Measurements from ENCODE around the gene MAVS. TPM values are rescaled to one million over a fixed set of nuclear protein-coding genes. Genes with fewer than 3 reads are reported as not detected.

The MAVS gene
- polyA plus RNA-seq, 3 donors = 25.7 to 33.9 (median 27.5) TPM

GRCh38 chr20:3922223-3922982 lies 75.8 kb downstream of the MAVS start:
- DNase-seq (ENCODE audit: extremely low read depth in 1 of 11, low read depth in 9 of 11, low spot score in 4 of 11) = no peak

GRCh38 chr20:3922983-3923339 lies 76.3 kb downstream of the MAVS start:
- DNase-seq (ENCODE audit: extremely low read depth in 1 of 11, low read depth in 9 of 11, low spot score in 4 of 11) = no peak

GRCh38 chr20:3923818-3924217 lies 77.2 kb downstream of the MAVS start:
- DNase-seq (ENCODE audit: extremely low read depth in 1 of 11, low read depth in 9 of 11, low spot score in 4 of 11) = no peak

GRCh38 chr20:3924304-3925112 lies 77.9 kb downstream of the MAVS start:
- DNase-seq (ENCODE audit: extremely low read depth in 1 of 11, low read depth in 9 of 11, low spot score in 4 of 11) = no peak

- no peak for DNase-seq (ENCODE audit: extremely low read depth in 1 of 11, low read depth in 9 of 11, low spot score in 4 of 11)
These were observed 78.6 kb downstream of the MAVS start for GRCh38 chr20:3925113-3925695.

Other genes with a start within 250 kb of the MAVS start
- under 1 TPM; 0.11 to 0.30 (median 0.14) TPM for gene GFRA4, start 183.4 kb upstream of the MAVS start, polyA plus RNA-seq (ENCODE audit: insufficient read length in 3 of 3)
- 10 to 100 TPM in 1 of 3 donors, 1 to 10 TPM in 2; 7.7 to 15.3 (median 9.7) TPM for gene ADAM33, start 164.8 kb upstream of the MAVS start, polyA plus RNA-seq (ENCODE audit: insufficient read length in 3 of 3)
- gene SIGLEC1, start 134.2 kb upstream of the MAVS start, polyA plus RNA-seq (ENCODE audit: insufficient read length in 3 of 3) = 1 to 10 TPM in 2 of 3 donors, under 1 TPM in 1; 0.61 to 1.8 (median 1.4) TPM
- gene HSPA12B, start 114.1 kb upstream of the MAVS start, polyA plus RNA-seq (ENCODE audit: insufficient read length in 3 of 3) = 10 to 100 TPM; 11.0 to 19.6 (median 15.6) TPM
- gene ADISSP, start 79.1 kb upstream of the MAVS start, polyA plus RNA-seq (ENCODE audit: insufficient read length in 3 of 3) = 10 to 100 TPM; 17.4 to 28.4 (median 26.6) TPM
- 1 to 10 TPM; 1.3 to 2.5 (median 2.0) TPM for gene SPEF1, start 65.4 kb upstream of the MAVS start, polyA plus RNA-seq (ENCODE audit: insufficient read length in 3 of 3)
- gene CENPB, start 60.1 kb upstream of the MAVS start, polyA plus RNA-seq (ENCODE audit: insufficient read length in 3 of 3) = 10 to 100 TPM; 33.6 to 49.5 (median 44.7) TPM
- 10 to 100 TPM; 35.4 to 40.3 (median 39.3) TPM for gene CDC25B, start 50.5 kb upstream of the MAVS start, polyA plus RNA-seq (ENCODE audit: insufficient read length in 3 of 3)
- 10 to 100 TPM in 1 of 3 donors, 1 to 10 TPM in 2; 8.0 to 11.8 (median 9.3) TPM for gene AP5S1, start 26.3 kb upstream of the MAVS start, polyA plus RNA-seq (ENCODE audit: insufficient read length in 3 of 3)
- 10 to 100 TPM; 32.8 to 38.6 (median 36.6) TPM for gene PANK2, start 42.6 kb downstream of the MAVS start, polyA plus RNA-seq (ENCODE audit: insufficient read length in 3 of 3)
- 10 to 100 TPM; 22.7 to 25.1 (median 22.7) TPM for gene RNF24, start 168.7 kb downstream of the MAVS start, polyA plus RNA-seq (ENCODE audit: insufficient read length in 3 of 3)